Activated T-helper 1 cell treated with Interleukin-2 at 50 U/mL for 16 hours (primary cell): ENCODE measurements around the gene LIX1.

ENCODE experiments used
- DNase-seq: peaks from one replicate; pipeline ENCODE4 v3.0.0-alpha.2; 2020; ENCODE audit warnings: low read depth

LIX1 gene

DNA sequence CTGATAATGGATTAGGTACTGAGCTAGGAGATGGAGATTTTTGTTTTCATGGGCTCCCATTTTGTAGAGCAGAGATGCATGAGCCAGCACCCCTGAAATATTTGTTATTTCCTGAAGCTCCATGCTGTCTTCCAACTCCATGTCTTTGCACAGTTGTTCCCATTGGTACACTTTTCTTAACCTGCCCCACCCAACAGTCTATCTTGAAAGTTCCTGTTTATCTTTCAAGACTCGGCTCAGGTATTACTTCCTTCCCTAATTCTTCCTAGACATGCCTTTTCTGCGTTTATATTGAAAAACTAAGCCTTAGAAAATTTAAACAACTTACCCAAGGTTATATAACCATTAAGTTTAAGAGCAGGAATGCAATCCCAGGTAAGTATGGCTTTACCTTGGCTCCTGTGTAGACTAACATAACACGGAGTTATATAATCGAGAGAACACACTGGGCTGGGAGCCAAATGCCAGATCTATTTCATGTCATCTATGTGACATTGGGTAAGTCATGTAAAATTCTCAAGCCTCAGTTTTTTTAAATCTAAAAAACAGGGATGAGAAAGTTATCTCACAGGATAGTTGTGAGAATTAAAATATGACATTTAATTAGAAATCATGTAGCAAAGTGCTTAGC lies 67.4 kb downstream of the LIX1 start:
- DNase-seq, result no peak

DNA sequence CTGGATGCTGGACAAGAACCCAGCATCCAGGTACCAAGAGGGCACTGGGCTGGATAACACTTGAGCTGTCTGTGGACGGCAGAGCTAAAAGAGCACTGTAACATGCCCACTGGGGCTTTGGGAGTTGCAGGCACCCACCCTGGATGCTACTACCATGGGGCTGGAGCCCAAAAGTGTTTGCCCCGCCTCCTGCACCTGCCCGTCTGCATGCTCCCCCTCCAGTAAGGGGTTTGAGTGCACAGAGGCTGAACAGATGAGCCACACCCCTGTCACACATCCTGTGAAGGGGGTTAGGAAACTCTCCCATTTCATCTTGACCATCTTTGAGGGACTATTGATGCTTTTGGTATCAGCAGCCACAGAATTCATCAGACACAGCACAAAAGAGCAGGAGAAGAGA lies 69.0 kb downstream of the LIX1 start:
- DNase-seq, result no peak

DNA sequence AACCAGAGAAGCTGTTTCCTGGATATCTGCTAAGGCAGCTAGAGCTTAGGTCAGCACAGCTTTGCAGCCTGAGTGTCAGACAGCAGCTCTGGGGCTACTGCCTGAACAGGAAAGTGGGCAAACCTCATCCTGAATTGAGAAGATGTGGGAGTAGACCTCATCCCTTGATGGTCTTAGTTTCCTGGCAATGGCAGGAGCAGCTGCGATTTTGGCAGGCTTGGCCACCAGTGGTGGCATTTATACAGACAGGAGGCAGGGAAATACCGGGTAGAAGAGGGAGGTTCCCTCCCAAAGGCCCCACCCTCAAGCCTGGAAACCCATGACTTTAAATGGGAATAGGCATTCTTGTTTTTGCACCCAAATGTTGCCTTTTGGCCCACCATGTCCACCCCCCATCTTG lies 69.7 kb downstream of the LIX1 start:
- no peak for DNase-seq

DNA sequence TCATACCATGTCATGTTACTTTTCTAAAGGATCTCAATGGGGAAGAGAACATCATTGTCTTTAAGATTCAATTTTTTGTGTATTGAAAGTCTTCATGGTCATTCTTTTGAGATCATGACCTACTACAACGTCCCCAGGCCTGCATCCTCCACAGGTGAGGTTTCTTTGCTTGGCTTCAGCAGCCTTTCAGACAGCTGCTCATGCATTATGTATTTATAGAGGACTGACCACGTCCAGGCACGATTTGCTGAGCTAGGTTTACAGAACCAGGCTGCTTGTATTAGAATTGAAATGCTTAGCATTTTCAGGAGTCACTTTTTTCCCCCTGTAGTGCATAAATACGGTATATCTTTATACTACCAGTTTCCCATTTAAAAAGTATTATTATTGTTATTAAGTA lies 70.4 kb downstream of the LIX1 start:
- DNase-seq, result no peak

DNA sequence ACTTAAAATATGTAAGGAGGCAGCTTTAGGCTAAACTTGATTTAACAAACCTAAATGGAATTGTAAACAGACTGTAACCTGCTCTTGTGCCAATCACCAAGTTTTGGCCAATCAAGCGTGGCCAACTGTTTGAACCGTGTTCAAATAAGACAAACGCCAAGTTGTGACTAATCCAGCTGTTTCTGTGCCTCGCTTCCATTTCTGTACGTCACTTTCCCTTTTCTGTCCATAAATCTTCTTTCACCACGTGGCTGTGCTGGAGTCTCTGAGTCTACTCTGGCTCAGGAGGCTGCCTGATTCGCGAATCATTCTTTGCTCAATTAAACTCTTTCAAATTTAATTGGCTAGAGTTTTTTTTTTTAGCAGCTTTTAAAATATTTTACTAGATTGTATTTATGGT lies 71.3 kb downstream of the LIX1 start:
- DNase-seq, result no peak

DNA sequence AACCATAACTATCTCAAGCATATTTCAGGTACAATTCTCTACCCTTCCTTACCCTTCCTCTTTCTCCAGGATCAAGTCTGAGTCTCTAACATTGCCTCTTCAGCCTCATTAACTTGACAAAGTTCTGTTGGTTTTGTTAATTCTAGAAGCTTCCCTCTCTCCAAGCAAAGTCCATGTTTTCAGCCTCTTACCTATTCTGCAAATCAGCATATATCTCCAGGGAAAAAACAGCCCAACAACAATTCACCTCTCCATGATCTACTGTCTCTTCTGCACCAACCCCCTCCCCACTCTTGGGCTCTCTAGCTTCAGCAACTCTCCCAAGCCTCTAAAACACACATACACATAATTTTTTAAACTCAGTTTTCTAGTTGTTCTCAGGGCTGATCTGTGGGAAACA lies 72.2 kb downstream of the LIX1 start:
- DNase-seq, result no peak

DNA sequence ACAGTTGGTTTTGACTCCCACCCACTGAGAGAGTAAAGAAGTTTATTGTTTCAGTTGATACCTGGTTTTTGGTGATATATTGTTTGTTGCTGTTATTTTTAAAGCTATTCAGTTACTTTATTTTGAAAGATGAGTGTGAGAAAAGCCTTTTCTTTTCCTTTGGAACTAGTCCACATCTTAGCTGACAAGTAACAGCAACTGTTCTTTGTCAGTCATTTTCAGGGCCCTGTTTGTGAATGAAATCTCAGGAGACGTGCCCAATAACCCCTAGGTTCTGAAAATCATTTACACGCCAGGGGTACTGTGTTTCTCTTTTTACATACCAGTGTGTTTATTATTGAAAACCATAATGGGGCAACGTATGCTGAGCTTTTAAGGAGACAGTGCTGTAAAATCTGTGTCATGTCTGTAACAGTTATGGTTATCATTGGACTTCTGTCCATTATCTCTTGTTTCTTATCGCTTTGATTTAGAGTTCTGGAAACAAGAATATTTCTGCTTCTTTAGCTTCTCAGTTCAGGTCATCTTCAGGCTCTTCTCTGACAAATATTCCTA lies 75.0 kb downstream of the LIX1 start:
- DNase-seq, result no peak

DNA sequence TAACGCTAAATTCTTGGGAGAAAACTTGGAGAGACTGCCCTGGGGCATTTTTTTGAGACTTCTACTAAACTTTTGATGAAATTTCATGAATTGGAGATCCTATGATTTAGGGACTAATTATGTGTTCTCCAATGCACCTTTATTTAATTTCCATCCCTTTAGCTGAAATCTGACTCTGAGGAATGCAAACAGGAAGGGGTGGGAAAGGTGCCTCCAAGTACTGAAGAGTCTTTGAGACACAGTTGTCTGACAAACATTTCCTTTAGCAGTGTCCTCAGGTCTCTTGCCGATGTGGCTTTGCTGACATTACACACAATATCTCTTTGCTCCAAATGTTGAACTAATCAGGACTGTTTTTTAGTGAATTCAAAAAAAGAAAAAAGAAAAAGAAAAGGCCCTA lies 76.9 kb downstream of the LIX1 start:
- DNase-seq, result no peak

DNA sequence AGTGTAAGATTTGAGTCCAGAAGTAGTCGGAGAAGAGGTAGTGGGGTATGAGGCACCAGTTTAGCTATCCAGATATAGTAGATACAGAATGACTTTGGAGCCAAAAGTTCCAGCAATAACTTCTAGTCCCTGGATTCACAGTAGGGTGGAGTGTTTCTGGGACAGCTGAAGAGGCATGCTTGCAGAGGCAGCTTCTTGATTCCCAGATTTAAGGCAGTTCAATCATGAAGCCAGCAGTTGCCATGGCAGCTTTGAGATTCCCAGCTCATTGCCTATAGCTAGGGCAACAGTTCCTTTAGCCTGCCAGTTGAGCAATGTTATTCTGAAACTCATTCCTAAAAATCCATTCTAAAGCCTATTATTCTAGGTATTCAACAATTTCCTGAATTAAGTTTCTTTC lies 79.2 kb downstream of the LIX1 start:
- DNase-seq, result no peak

DNA sequence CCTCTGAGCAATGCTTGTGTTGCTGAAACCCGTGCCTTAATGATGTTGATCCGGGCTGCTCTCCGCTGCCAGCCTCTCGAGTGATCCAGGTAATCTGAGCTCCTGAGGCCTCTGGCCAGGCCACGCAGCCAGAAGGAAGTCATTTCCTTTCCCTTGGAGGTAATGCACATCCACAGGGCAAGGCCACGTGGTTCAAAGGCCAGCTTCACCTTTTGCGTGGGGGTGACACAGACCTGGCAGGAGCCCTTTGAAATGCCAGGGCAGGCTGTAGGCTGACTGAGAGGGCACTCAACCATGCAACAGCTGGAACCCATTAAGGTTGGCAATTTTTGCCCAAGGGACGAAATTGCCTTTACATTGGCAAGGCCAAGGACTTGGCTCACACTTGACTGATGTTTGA lies 80.4 kb downstream of the LIX1 start:
- no peak for DNase-seq

DNA sequence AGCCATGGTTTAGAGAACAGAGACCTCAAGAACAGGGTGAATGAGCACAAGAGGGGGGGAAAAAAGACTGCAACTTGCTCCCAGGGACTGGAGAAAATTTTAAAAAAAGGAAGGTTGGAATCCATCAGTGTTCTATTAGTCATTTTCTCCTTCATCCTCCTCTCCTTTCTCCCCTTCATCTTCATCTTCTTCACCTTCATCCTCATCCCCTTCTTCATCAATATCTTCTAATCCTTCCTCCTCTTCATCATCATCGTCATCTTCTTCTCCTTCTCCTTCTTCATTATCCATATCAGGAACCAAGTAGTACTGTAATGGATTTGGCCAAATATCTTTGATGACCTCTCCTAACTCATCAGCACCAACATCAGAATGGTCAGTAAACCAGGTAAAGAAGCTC lies 86.1 kb downstream of the LIX1 start:
- DNase-seq, result no peak

DNA sequence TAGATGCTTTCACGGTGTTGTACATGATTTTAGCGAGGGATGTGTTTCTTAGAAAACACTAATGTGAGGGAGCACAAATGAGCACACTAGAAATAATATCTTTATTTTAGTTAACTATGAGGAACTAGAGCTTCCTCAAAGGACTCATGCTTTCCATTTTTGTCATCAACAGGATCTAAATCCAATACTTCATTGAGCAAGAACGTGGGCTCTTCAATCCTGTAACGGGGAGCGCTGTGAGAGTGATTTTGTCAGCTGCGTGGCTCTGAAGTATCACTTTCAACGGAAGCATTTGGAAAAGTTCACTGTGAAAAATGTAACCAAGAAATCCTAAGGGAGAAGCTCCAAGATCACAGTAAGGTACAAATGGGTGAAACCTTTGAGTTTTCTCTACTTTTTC lies 93.2 kb downstream of the LIX1 start:
- DNase-seq, result no peak

DNA sequence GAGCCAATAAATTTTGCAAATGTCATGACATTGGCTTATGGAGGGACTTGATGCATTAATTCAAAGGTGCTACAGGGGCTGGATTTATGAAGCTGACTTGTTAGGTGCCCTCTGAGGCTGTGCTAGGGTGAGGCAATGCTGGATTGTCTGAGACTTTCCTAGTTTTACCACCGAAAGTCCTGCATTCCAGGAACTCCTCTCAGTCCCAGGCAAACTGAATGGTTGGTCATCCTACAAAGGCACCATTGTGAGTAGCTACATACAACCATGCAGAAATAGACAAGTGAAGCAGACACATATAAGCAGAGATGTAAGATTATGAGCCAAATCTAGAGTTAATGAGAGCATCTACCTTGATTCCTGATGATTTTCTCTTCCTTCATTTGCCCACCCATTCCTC lies 95.3 kb downstream of the LIX1 start:
- DNase-seq, result no peak

DNA sequence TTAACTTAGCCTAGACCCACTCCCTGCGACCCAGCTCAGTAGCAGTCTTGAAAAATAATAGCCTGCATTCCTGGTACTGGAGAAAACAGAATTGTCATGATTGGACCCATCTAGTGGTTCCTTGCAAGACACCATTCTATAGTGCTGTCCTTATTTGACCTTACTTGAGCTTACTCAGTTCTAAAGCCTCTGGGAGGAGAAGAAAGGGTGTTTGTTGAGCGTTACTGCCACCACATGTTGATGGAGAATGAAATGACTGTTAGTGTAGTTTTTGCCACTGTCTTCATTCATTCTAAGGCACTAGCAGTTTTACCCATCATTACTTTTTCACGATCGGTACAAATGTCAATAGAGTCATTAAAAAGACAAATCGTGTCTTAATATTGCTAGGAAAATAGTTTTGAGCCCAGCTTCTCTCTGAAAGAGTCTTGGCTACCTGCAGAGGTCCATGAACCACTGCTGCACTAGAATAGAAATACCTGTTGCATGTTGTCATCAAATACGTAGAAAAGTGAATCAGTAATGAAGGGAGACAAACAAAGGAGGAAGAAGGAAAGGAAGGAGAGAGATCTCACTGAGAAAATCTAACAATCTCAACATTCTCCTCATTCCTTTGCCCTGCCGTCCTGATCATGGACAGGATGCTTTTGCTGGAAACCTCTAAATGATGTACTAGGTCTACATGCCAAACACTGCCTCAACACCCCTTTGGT lies 96.0 kb downstream of the LIX1 start:
- no peak for DNase-seq

DNA sequence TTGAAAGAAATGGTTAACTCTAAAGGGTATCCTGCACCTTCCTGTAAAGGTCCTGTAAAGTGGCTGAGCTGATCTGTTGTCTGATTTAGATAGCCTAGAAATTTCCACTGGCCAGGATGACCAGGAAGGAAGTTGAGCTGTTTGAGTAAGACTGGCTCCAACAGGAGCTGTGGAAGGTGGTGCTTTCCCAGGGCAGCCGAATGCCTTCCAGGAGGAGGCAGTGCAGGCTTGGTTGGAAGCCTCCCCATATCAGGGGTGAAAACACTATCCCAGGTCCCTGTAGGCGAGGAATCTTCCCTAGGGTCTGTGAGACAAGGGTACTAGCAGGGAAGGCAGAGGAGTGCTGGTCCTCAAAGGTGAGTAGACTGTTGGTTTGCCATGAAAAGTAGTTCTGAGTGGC lies 98.4 kb downstream of the LIX1 start:
- no peak for DNase-seq

DNA sequence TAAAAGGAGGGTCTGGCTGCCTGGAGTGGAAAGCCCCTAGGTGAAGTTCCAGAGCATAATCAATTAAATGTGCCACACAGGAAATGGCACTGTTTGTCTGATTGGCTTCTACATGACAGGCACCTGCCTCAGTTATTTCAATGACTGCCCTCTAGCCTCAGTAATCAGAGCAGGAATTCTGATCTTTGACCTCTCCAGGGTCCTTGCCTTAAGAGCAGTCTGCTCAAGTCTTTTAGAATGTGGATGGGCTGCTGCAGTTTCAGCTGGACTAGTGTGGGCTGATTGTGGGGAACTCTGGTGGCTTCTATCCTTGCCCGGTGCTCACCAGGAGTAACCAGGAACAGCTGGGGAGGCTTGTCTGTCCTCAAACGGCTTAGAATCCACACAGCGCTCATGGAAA lies 98.9 kb downstream of the LIX1 start:
- no peak for DNase-seq

DNA sequence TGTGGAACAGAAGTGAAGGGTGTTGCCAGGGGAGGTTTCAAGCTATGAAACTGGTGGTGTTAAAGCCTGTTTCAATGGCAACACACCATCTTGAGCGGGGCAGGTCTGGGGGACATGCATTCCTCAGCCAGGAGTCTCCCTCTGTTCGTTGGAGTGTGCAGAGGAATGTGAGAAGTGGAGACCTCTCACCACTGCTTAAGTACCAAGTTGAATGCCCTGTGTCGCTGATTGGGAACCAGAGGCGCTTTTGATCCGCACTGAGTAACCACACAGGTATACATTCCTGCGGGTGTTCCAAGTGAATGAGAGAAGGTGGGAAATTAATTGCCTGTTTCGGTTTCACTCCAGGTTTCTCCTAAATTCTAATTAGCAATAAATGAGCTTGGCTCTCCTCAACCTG lies 99.4 kb downstream of the LIX1 start:
- no peak for DNase-seq
